Psoas muscle (tissue), 8 donors: ENCODE results near the gene DHCR24. TPM values are rescaled to one million over a fixed set of nuclear protein-coding genes. Genes with fewer than 3 reads are reported as not detected.
"Not testable (repeated sequence)": the region's sequence is repeated elsewhere in the genome, so short reads cannot be mapped to it uniquely, and the experiment has no call there.

Experiments
- ATAC-seq, 4 donors: fragments of 200-7000 bp; cut with Tn5 transposase; one replicate each; pipeline ENCODE4 v1.9.1; 2020; ENCODE audit warnings: moderate library complexity in 3 of 4, mild to moderate bottlenecking in 2 of 4
- DNase-seq, 2 donors: peaks; one replicate each; pipeline ENCODE4 v3.0.0-alpha.2; 2020
- H3K27ac ChIP-seq: fragments of 200-600 bp; one replicate; pipeline ENCODE4 v1.8.0; 2022
- H3K27me3 ChIP-seq, 3 donors: fragments of 200-600 bp in 1 of 3; one replicate each; pipeline versions ENCODE4 v1.6.1 to v1.8.0; 2013 to 2022; ENCODE audit warnings: low read length in 2 of 3, mild to moderate bottlenecking in 2 of 3, moderate library complexity in 1 of 3; ENCODE audit not compliant: insufficient read depth in 3 of 3
- H3K36me3 ChIP-seq, 2 donors: fragments of 200-600 bp in 1 of 2; one replicate each; pipeline versions ENCODE4 v1.6.1 to v1.8.0; 2013 to 2022; ENCODE audit warnings: low read depth in 1 of 2, mild to moderate bottlenecking in 1 of 2, moderate library complexity in 1 of 2; ENCODE audit not compliant: insufficient read depth in 1 of 2
- H3K4me1 ChIP-seq: fragments of 200-600 bp; one replicate; pipeline ENCODE4 v1.8.0; 2022
- H3K4me3 ChIP-seq: fragments of 200-600 bp; one replicate; pipeline ENCODE4 v1.8.0; 2022; ENCODE audit warnings: mild to moderate bottlenecking
- H3K9me3 ChIP-seq: fragments of 200-600 bp; one replicate; pipeline ENCODE4 v1.8.0; 2022
- CTCF ChIP-seq: fragments of 200-600 bp; IDR thresholded peaks from one replicate; pipeline ENCODE4 v1.8.0; 2022; ENCODE audit warnings: antibody characterized with exemption
- WGBS, 3 donors: extraction: QIAGEN DNeasy Blood & Tissue Kit; methylation state at CpG; one replicate each; pipeline versions ENCODE4 v1.1.6 to v1.1.7; 2013; 5-methylcytosine and 5-hydroxymethylcytosine counted together
- intact Hi-C, 2 donors: fragments of 100-400 bp; cut with DNase I; formaldehyde crosslinking; loops; one replicate each; pipeline versions ENCODE4 v1.11.0 to v1.14.2; 2022
- polyA plus RNA-seq, 3 donors: library from polyadenylated mRNA; stranded (reverse); fragments of 200-250 nt; gene quantifications; one replicate each; pipeline ENCODE4 v1.2.3, GENCODE V29; 2013
- total RNA-seq, 4 donors: library from RNA; stranded (reverse); fragmentation: NEBNext Ultra II Directional in 2 of 4; extraction: Animal tissue kit (Norgen Biotek cat#: 25700) in 2 of 4; gene quantifications; one replicate each; pipeline versions ENCODE4 v1.2.1 to v1.2.4, GENCODE V29; 2021 to 2023
- donor health status: healthy with polysubstance abuse.
- donor health status: DM: no; HTN: no; CAD: no; lungs with moderate emphysema.
- donor health status: Bipolar disorder and iron deficiency.
- donor health status: healthy.
- donor health status: DM: yes; HTN: yes; CAD: no.
- donor health status: DM: no; HTN: no; CAD: no.
- donor health status: DM: no; HTN: no; CAD: no.
- donor health status: DM: yes; HTN: yes; CAD: no.

The DHCR24 gene
- total and polyA plus RNA-seq, 7 donors = 8.8 to 215 (median 117) TPM

GRCh38 chr1:54926970-54927369, 40.0 kb upstream of the DHCR24 start:
- Histone ChIP-seq H3K4me1 (peaks cover 64% of the 10 kb centered on the region), H3K36me3 (no peaks in the 10 kb centered on the region), H3K27ac (peak overlapping the region; percentile 88), H3K4me3 (no peak overlapping the region), H3K27me3 (no peaks in the 10 kb centered on the region), H3K9me3 (no peaks in the 10 kb centered on the region)
- WGBS, 3 donors = 50 to 55% (median 54%) methylated on average over 2 of the region's 2 CpGs
- intact Hi-C loops = loop anchor here (5.0 kb wide), 1 partner anchor 40 kb away; the partner anchor contains the start of gene DHCR24 (in 2 of the 2)
- DNase-seq (no peak), ATAC-seq (no peak)
- no peak for TF ChIP-seq CTCF

- ATAC-seq (peak; percentile 66 to 80 (median 77)), DNase-seq (peak in 1 of 2 donors; percentile 16)
- intact Hi-C loops = no loop called here
- no peak for TF ChIP-seq CTCF
- Histone ChIP-seq H3K9me3 (no peaks in the 10 kb centered on the region), H3K36me3 (no peaks in the 10 kb centered on the region), H3K27ac (peak overlapping the region; percentile 57), H3K4me3 (no peak overlapping the region), H3K4me1 (peaks cover 51% of the 10 kb centered on the region), H3K27me3 (no peaks in the 10 kb centered on the region)
- WGBS, 3 donors = 24 to 40% (median 28%) methylated on average over 2 of the region's 2 CpGs
Observed at GRCh38 chr1:54922921-54923421, 36.0 kb upstream of the DHCR24 start.

- DNase-seq (no peak), ATAC-seq (no peak)
- no peak overlapping the region for H3K4me3 ChIP-seq
- TF ChIP-seq CTCF = no peak
- H3K27me3 ChIP-seq = no peaks in the 10 kb centered on the region
- H3K27ac ChIP-seq = peak overlapping the region; percentile 57
- intact Hi-C loops = no loop called here
- 75 to 89% (median 80%) methylated on average over 4 of the region's 4 CpGs for WGBS, 3 donors
- H3K9me3 ChIP-seq = no peaks in the 10 kb centered on the region
- H3K4me1 ChIP-seq = peaks cover 45% of the 10 kb centered on the region
- H3K36me3 ChIP-seq = no peaks in the 10 kb centered on the region
Observed at GRCh38 chr1:54922040-54922761, 35.2 kb upstream of the DHCR24 start.

GRCh38 chr1:54919367-54920359, 32.7 kb upstream of the DHCR24 start:
- no peaks in the 10 kb centered on the region for H3K9me3 ChIP-seq
- DNase-seq (no peak), ATAC-seq (peak; percentile 73 to 88 (median 86))
- H3K27ac ChIP-seq = peak overlapping the region; percentile 36
- H3K4me1 ChIP-seq = peaks cover 39% of the 10 kb centered on the region
- H3K4me3 ChIP-seq = no peak overlapping the region
- 67 to 74% (median 69%) methylated on average over 6 of the region's 6 CpGs for WGBS, 3 donors
- no peaks in the 10 kb centered on the region for H3K27me3 ChIP-seq
- TF ChIP-seq CTCF = no peak
- intact Hi-C loops = loop anchor here in 1 of 2 donors (1.0 kb wide), 1 partner anchor 10 kb away; no protein-coding TSS in a partner anchor
- no peaks in the 10 kb centered on the region for H3K36me3 ChIP-seq

GRCh38 chr1:54911076-54911475, 24.1 kb upstream of the DHCR24 start:
- H3K4me3 ChIP-seq, H3K27me3 ChIP-seq, H3K9me3 ChIP-seq, intact Hi-C loops, H3K4me1 ChIP-seq, DNase-seq, H3K27ac ChIP-seq, ATAC-seq, H3K36me3 ChIP-seq: not testable (repeated sequence)
- WGBS, 3 donors = 77 to 96% (median 77%) methylated on average over 14 of the region's 14 CpGs
